HCEC 1CT (cell line): Measurements from ENCODE around the gene GAN.
"Not testable (repeated sequence)": the region's sequence is repeated elsewhere in the genome, so short reads cannot be mapped to it uniquely, and the experiment has no call there.

Experiments used
- DNase-seq: peaks from one replicate; pipeline ENCODE4 v3.0.0-alpha.2; 2017

GAN gene

GRCh38 chr16:81310045-81310644, 4.6 kb upstream of the GAN start:
- no peak for DNase-seq

GRCh38 chr16:81311762-81312161, 3.0 kb upstream of the GAN start:
- no peak for DNase-seq

- no peak for DNase-seq
These were observed 810 bp upstream of the GAN start for GRCh38 chr16:81313701-81314602.

GRCh38 chr16:81315271-81316175, 761 bp downstream of the GAN start:
- DNase-seq = peak; percentile 50

- DNase-seq = no peak
These were observed 1.4 kb downstream of the GAN start for GRCh38 chr16:81316176-81316496.

GRCh38 chr16:81318711-81319110, 3.9 kb downstream of the GAN start:
- no peak for DNase-seq

GRCh38 chr16:81319221-81319912, 4.6 kb downstream of the GAN start:
- peak; percentile 79 for DNase-seq

- peak; percentile 10 for DNase-seq
These were observed 6.3 kb downstream of the GAN start for GRCh38 chr16:81321039-81321438.

GRCh38 chr16:81321536-81321935, 6.8 kb downstream of the GAN start:
- DNase-seq = no peak

GRCh38 chr16:81324808-81325207, 10.0 kb downstream of the GAN start:
- DNase-seq = peak; percentile 44

GRCh38 chr16:81327011-81327410, 12.2 kb downstream of the GAN start:
- DNase-seq = no peak

GRCh38 chr16:81327447-81328196, 12.9 kb downstream of the GAN start:
- no peak for DNase-seq

- no peak for DNase-seq
These were observed 15.2 kb downstream of the GAN start for GRCh38 chr16:81329947-81330346.

GRCh38 chr16:81333356-81333755, 18.6 kb downstream of the GAN start:
- no peak for DNase-seq

- DNase-seq = no peak
These were observed 20.9 kb downstream of the GAN start for GRCh38 chr16:81335669-81336068.

- DNase-seq = no peak
These were observed 22.3 kb downstream of the GAN start for GRCh38 chr16:81337097-81337496.

GRCh38 chr16:81345172-81345571, 30.4 kb downstream of the GAN start:
- not testable (repeated sequence) for DNase-seq

GRCh38 chr16:81347425-81347824, 32.7 kb downstream of the GAN start:
- DNase-seq = no peak

- DNase-seq = no peak
These were observed 35.0 kb downstream of the GAN start for GRCh38 chr16:81349608-81350305.

- no peak for DNase-seq
These were observed 35.5 kb downstream of the GAN start for GRCh38 chr16:81350306-81350615.

GRCh38 chr16:81353895-81354294, 39.1 kb downstream of the GAN start:
- no peak for DNase-seq
